ENCODE data around the gene PHYKPL.

PHYKPL gene

GRCh38 chr5:178273665-178274541 lies 41.3 kb upstream of the PHYKPL start:
- no peak overlapping the region for H3K9ac ChIP-seq (ENCODE audit: low read depth, low read length)
- ATAC-seq (ENCODE audit: insufficient read depth, low read depth) (no peak), DNase-seq (no peak)
- no peaks in the 10 kb centered on the region for H3K9me3 ChIP-seq (ENCODE audit: insufficient read depth, low read length, severe bottlenecking)
- no peak overlapping the region for H3K27ac ChIP-seq (ENCODE audit: low read length)
- no peak overlapping the region for H2AFZ ChIP-seq (ENCODE audit: low read depth, low read length)
- H3K36me3 ChIP-seq (ENCODE audit: insufficient read depth, low read length) = no peaks in the 10 kb centered on the region
- no peak overlapping the region for H3K4me3 ChIP-seq (ENCODE audit: low read depth in 1 of 2, low read length in 2 of 2)
- no peaks in the 10 kb centered on the region for H3K27me3 ChIP-seq (ENCODE audit: insufficient read depth, low read length, poor library complexity)
- H4K20me1 ChIP-seq (ENCODE audit: insufficient read depth, low read length) = no peaks in the 10 kb centered on the region; the same call in 1 of the 2 replicates
- TF ChIP-seq CTCF (IDR thresholded peaks at IDR 0.05; ENCODE audit: borderline replicate concordance, extremely low read depth, low read length, poor library complexity, severe bottlenecking) (no peak), EZH2 (IDR thresholded peaks at IDR 0.05; ENCODE audit: borderline replicate concordance, low read depth, low read length, severe bottlenecking) (no peak)
- H3K4me1 ChIP-seq (ENCODE audit: insufficient read depth, low read length) = no peaks in the 10 kb centered on the region
- no peaks in the 10 kb centered on the region for H3K79me2 ChIP-seq (ENCODE audit: insufficient read depth, low read length)
- H3K4me2 ChIP-seq (ENCODE audit: insufficient read depth, low read length) = no peak overlapping the region

DNA sequence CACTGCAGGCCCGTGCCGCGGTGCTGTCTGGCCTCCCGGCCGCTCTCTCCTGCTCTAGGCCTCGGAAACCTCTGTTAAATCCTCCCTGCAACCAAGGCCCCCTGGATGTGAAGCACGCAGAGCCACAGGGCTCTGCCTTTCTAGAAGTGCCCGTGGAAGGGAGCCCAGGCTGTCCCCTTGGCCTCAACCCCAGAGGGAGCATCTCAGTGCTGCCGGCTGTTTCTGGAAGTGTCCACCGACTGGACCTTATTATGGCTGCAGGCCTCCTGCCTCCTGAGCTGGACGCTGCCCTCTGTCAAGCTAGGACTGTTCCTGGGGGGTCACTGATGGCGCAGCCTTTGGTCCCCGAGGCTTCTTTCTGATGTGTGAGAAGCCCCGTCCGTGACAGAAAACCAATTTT lies 40.4 kb upstream of the PHYKPL start:
- no peak overlapping the region for H3K4me3 ChIP-seq (ENCODE audit: low read depth in 1 of 2, low read length in 2 of 2)
- H3K4me2 ChIP-seq (ENCODE audit: insufficient read depth, low read length) = no peak overlapping the region
- no peaks in the 10 kb centered on the region for H3K79me2 ChIP-seq (ENCODE audit: insufficient read depth, low read length)
- H3K9ac ChIP-seq (ENCODE audit: low read depth, low read length) = no peak overlapping the region
- no peak overlapping the region for H2AFZ ChIP-seq (ENCODE audit: low read depth, low read length)
- no peaks in the 10 kb centered on the region for H3K27me3 ChIP-seq (ENCODE audit: insufficient read depth, low read length, poor library complexity)
- no peaks in the 10 kb centered on the region for H3K36me3 ChIP-seq (ENCODE audit: insufficient read depth, low read length)
- no peak for TF ChIP-seq CTCF (IDR thresholded peaks at IDR 0.05; ENCODE audit: borderline replicate concordance, extremely low read depth, low read length, poor library complexity, severe bottlenecking)
- TF ChIP-seq EZH2 (IDR thresholded peaks at IDR 0.05; ENCODE audit: borderline replicate concordance, low read depth, low read length, severe bottlenecking) = no peak
- H3K9me3 ChIP-seq (ENCODE audit: insufficient read depth, low read length, severe bottlenecking) = no peaks in the 10 kb centered on the region
- H3K27ac ChIP-seq (ENCODE audit: low read length) = no peak overlapping the region
- H4K20me1 ChIP-seq (ENCODE audit: insufficient read depth, low read length) = no peaks in the 10 kb centered on the region; the same call in 1 of the 2 replicates
- DNase-seq (no peak), ATAC-seq (ENCODE audit: insufficient read depth, low read depth) (no peak)
- no peaks in the 10 kb centered on the region for H3K4me1 ChIP-seq (ENCODE audit: insufficient read depth, low read length)

GRCh38 chr5:178272591-178272990 lies 40.0 kb upstream of the PHYKPL start:
- H3K4me1 ChIP-seq (ENCODE audit: insufficient read depth, low read length) = no peaks in the 10 kb centered on the region
- TF ChIP-seq CTCF (IDR thresholded peaks at IDR 0.05; ENCODE audit: borderline replicate concordance, extremely low read depth, low read length, poor library complexity, severe bottlenecking) (no peak), EZH2 (IDR thresholded peaks at IDR 0.05; ENCODE audit: borderline replicate concordance, low read depth, low read length, severe bottlenecking) (no peak)
- no peaks in the 10 kb centered on the region for H3K36me3 ChIP-seq (ENCODE audit: insufficient read depth, low read length)
- H3K4me3 ChIP-seq (ENCODE audit: low read depth in 1 of 2, low read length in 2 of 2) = no peak overlapping the region
- no peaks in the 10 kb centered on the region for H3K27me3 ChIP-seq (ENCODE audit: insufficient read depth, low read length, poor library complexity)
- H3K9me3 ChIP-seq (ENCODE audit: insufficient read depth, low read length, severe bottlenecking) = no peaks in the 10 kb centered on the region
- H3K27ac ChIP-seq (ENCODE audit: low read length) = no peak overlapping the region
- no peaks in the 10 kb centered on the region; the same call in 1 of the 2 replicates for H4K20me1 ChIP-seq (ENCODE audit: insufficient read depth, low read length)
- ATAC-seq (ENCODE audit: insufficient read depth, low read depth) (no peak), DNase-seq (no peak)
- H3K9ac ChIP-seq (ENCODE audit: low read depth, low read length) = no peak overlapping the region
- H2AFZ ChIP-seq (ENCODE audit: low read depth, low read length) = no peak overlapping the region
- no peaks in the 10 kb centered on the region for H3K79me2 ChIP-seq (ENCODE audit: insufficient read depth, low read length)
- no peak overlapping the region for H3K4me2 ChIP-seq (ENCODE audit: insufficient read depth, low read length)
